GM12801 (cell line): Measurements from ENCODE around the gene ATP6V1G1.

Experiments used
- CTCF ChIP-seq: IDR thresholded peaks from one replicate; pipeline ENCODE4 v1.5.1; 2011; ENCODE audit warnings: control low read depth; ENCODE audit not compliant: insufficient read length; ENCODE audit errors: extremely low read depth

ATP6V1G1 gene

GRCh38 chr9:114602620-114603019 is 15.1 kb downstream of the ATP6V1G1 start:
- no peak for TF ChIP-seq CTCF

DNA sequence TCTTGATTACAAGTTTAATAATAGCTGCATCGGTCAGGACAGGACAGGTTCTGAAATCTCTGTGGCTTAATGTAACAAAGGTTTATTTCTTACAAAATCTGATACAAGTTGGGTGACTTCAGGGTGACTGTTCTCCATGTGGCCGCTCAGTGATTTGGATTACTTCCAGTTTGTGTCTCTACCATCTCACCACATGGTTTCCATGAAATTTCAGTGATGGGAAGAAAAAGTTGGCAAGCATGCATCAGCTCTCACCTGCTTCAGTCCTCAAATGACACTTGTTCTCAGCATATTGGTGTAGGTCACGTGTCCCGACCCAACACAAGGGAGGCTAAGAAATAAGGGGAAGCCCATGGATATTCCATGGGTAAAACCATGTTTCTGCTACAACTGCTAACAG is 15.7 kb downstream of the ATP6V1G1 start:
- TF ChIP-seq CTCF: no peak

DNA sequence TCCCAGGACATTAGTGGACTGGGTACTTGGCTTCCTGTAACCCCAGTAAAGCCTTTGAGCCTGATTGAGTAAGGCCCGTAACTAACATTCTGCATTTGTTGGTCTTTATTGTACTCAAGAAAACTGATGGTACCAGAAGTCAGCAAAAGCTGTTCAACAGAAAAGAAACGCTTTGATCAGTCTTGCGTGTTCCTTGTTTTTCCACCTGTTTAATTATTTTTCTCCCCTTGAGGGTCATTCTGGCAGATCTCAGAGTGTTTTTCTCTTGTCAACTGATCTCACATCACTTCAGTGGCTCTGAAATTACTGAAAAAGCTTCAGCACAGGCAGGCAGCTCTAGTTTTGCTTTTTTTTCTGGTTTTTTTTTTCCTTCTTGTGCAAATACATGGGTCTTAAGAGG is 17.4 kb downstream of the ATP6V1G1 start:
- TF ChIP-seq CTCF: no peak

- TF ChIP-seq CTCF: no peak
These were observed 18.5 kb downstream of the ATP6V1G1 start for GRCh38 chr9:114606068-114606467.

DNA sequence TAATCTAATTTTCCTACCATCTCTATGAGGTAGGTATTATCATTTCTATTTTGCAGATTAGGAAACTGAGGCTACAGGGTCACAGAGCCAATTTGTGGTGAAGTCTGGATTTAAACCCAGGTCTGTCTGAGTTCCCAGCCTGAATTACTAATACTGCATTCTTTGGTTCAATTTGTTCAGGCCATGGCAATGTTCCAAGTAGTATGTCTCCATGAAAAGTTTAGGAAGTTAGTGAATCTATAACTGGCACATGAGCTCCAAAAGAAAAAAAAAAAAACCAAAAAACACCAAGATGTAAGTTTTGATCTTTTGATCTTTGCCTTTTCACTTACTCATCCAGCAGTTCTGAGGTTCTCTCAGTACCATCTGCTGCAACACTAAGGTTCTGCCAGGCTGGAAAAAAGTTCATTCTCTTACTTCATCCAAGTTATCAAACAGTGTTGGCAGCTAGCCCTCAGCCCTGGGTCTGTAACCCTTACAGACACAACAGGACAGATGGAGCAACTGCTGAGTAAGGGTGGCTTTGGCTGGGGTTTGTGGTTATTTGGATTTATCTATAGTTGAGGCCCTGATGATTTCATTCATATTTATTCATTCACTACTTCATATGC is 19.1 kb downstream of the ATP6V1G1 start:
- no peak for TF ChIP-seq CTCF

GRCh38 chr9:114607671-114608524 is 20.3 kb downstream of the ATP6V1G1 start:
- TF ChIP-seq CTCF: no peak

DNA sequence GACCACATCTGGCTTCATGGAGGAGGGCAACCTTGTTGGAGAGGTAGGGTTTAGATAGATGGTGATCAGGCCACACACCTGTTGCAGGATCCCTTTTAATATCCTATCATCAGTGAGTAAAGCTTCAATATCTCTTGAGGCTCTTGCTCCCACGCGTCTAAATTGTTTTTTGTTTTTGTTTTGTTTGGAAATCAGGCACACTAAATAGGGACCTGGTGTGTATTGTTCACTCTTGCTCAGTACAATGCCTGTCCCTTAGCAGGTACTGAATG is 20.9 kb downstream of the ATP6V1G1 start:
- TF ChIP-seq CTCF: no peak
